Measurements from ENCODE around the gene CUEDC1. TPM values are rescaled to one million over a fixed set of nuclear protein-coding genes. Genes with fewer than 3 reads are reported as not detected.

Gene CUEDC1
- total RNA-seq, 4 donors from 2014 or later = 30.3 to 72.2 (median 51.2) TPM

- 6% methylated on average over 1 of the region's 1 CpG for WGBS
- peak overlapping the region; percentile 97 to 98 (median 98) for H3K27ac ChIP-seq (replicated peaks in 1 of 4)
These were observed 30.4 kb upstream of the CUEDC1 start for GRCh38 chr17:57985675-57985974.

GRCh38 chr17:57984936-57985674 is 29.9 kb upstream of the CUEDC1 start:
- no peaks in the 10 kb centered on the region for H3K27me3 ChIP-seq
- WGBS = 35% methylated on average over 4 of the region's 4 CpGs
- intact Hi-C loops (cut with DNase I) = loop anchor here (5.0 kb wide), 3 partner anchors 33 to 108 kb away; no protein-coding TSS in a partner anchor
- H3K4me3 ChIP-seq = peak overlapping the region; percentile 20 to 92 (median 55)
- H3K9me3 ChIP-seq = no peaks in the 10 kb centered on the region
- TF ChIP-seq POLR2A (IDR thresholded peaks at IDR 0.05; ENCODE audit: low read depth) = no peak
- TF ChIP-seq EP300 (IDR thresholded peaks at IDR 0.05) = no peak
- TF ChIP-seq CTCF (IDR thresholded peaks at IDR 0.05) = no peak
- no peak for TF ChIP-seq POLR2AphosphoS5 (IDR thresholded peaks at IDR 0.05)
- no peak for DNase-seq (ENCODE audit: extremely low spot score)
- peaks cover 5 to 21% (median 8%) of the 10 kb centered on the region in 4 donors for H3K36me3 ChIP-seq
- H3K27ac ChIP-seq (replicated peaks in 1 of 4) = peak overlapping the region; percentile 97 to 98 (median 98)
- peaks cover 55 to 81% (median 79%) of the 10 kb centered on the region in 4 donors for H3K4me1 ChIP-seq

More at GRCh38 chr17:57985675-57985974, 30.4 kb upstream of the CUEDC1 start:
- no peaks in the 10 kb centered on the region for H3K27me3 ChIP-seq
- peak overlapping the region; percentile 20 to 92 (median 55) for H3K4me3 ChIP-seq
- no peaks in the 10 kb centered on the region for H3K9me3 ChIP-seq
- no peak for DNase-seq (ENCODE audit: extremely low spot score)
- H3K36me3 ChIP-seq = peaks cover 0 to 15% (median 3%) of the 10 kb centered on the region in 4 donors
- intact Hi-C loops (cut with DNase I) = loop anchor here (5.0 kb wide), 3 partner anchors 33 to 108 kb away; no protein-coding TSS in a partner anchor
- H3K4me1 ChIP-seq = peaks cover 55 to 76% (median 75%) of the 10 kb centered on the region in 4 donors
- no peak for TF ChIP-seq POLR2A (IDR thresholded peaks at IDR 0.05; ENCODE audit: low read depth)
- TF ChIP-seq CTCF (IDR thresholded peaks at IDR 0.05) = no peak
- no peak for TF ChIP-seq EP300 (IDR thresholded peaks at IDR 0.05)
- peak in 1 of 2 donors; percentile 36 for TF ChIP-seq POLR2AphosphoS5 (IDR thresholded peaks at IDR 0.05)

GRCh38 chr17:57984261-57984890 is 29.2 kb upstream of the CUEDC1 start:
- WGBS = 24% methylated on average over 4 of the region's 4 CpGs
- Histone ChIP-seq H3K27me3 (no peaks in the 10 kb centered on the region), H3K9me3 (no peaks in the 10 kb centered on the region), H3K36me3 (peaks cover 11 to 28% (median 15%) of the 10 kb centered on the region in 4 donors), H3K4me1 (peaks cover 50 to 84% (median 77%) of the 10 kb centered on the region in 4 donors), H3K27ac (replicated peaks in 1 of 4) (peak overlapping the region; percentile 97 to 98 (median 98)), H3K4me3 (peak overlapping the region in 3 of 4 donors; percentile 29 to 92 (median 81))
- intact Hi-C loops (cut with DNase I) = no loop called here
- DNase-seq (ENCODE audit: extremely low spot score) = no peak
- TF ChIP-seq CTCF (IDR thresholded peaks at IDR 0.05) (no peak), EP300 (IDR thresholded peaks at IDR 0.05) (no peak), POLR2AphosphoS5 (IDR thresholded peaks at IDR 0.05) (no peak)

GRCh38 chr17:57983446-57983845 is 28.2 kb upstream of the CUEDC1 start:
- H3K36me3 ChIP-seq = peaks cover 20 to 37% (median 24%) of the 10 kb centered on the region in 4 donors
- peak overlapping the region; percentile 97 to 98 (median 98) for H3K27ac ChIP-seq (replicated peaks in 1 of 4)
- peak overlapping the region in 1 of 4 donors; percentile 81 for H3K4me3 ChIP-seq
- no peak for DNase-seq (ENCODE audit: extremely low spot score)
- 50% methylated on average over 1 of the region's 1 CpG for WGBS
- no peaks in the 10 kb centered on the region for H3K9me3 ChIP-seq
- intact Hi-C loops (cut with DNase I) = no loop called here
- H3K4me1 ChIP-seq = peaks cover 45 to 84% (median 76%) of the 10 kb centered on the region in 4 donors
- TF ChIP-seq POLR2A (IDR thresholded peaks at IDR 0.05; ENCODE audit: low read depth) (no peak), CTCF (IDR thresholded peaks at IDR 0.05) (no peak), POLR2AphosphoS5 (IDR thresholded peaks at IDR 0.05) (no peak), EP300 (IDR thresholded peaks at IDR 0.05) (no peak)
- no peaks in the 10 kb centered on the region for H3K27me3 ChIP-seq
